ENCODE results near the gene C4orf50. TPM values are rescaled to one million over a fixed set of nuclear protein-coding genes. Genes with fewer than 3 reads are reported as not detected.

Gene C4orf50
- total and polyA plus RNA-seq, 4 donors: under 0.01 to 0.17 TPM; not detected in 2

GRCh38 chr4:6032249-6033244, 14.3 kb upstream of the C4orf50 start (continued):
- TF ChIP-seq, protein P1, sequence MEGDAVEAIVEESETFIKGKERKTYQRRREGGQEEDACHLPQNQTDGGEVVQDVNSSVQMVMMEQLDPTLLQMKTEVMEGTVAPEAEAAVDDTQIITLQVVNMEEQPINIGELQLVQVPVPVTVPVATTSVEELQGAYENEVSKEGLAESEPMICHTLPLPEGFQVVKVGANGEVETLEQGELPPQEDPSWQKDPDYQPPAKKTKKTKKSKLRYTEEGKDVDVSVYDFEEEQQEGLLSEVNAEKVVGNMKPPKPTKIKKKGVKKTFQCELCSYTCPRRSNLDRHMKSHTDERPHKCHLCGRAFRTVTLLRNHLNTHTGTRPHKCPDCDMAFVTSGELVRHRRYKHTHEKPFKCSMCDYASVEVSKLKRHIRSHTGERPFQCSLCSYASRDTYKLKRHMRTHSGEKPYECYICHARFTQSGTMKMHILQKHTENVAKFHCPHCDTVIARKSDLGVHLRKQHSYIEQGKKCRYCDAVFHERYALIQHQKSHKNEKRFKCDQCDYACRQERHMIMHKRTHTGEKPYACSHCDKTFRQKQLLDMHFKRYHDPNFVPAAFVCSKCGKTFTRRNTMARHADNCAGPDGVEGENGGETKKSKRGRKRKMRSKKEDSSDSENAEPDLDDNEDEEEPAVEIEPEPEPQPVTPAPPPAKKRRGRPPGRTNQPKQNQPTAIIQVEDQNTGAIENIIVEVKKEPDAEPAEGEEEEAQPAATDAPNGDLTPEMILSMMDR (IDR thresholded peaks at IDR 0.05; ENCODE audit: low read depth, low read length, missing input control): peak; percentile 32
- TF ChIP-seq YY1 (IDR thresholded peaks at IDR 0.05): no peak
- no peak for TF ChIP-seq GABPA (IDR thresholded peaks at IDR 0.05 in 1 of 2, conservative IDR thresholded peaks at IDR 0.05 in 1 of 2)
- TF ChIP-seq FOXA1 (IDR thresholded peaks at IDR 0.05): no peak
- TF ChIP-seq EGR1 (IDR thresholded peaks at IDR 0.05; ENCODE audit: low read depth in 2 of 2): no peak

DNA sequence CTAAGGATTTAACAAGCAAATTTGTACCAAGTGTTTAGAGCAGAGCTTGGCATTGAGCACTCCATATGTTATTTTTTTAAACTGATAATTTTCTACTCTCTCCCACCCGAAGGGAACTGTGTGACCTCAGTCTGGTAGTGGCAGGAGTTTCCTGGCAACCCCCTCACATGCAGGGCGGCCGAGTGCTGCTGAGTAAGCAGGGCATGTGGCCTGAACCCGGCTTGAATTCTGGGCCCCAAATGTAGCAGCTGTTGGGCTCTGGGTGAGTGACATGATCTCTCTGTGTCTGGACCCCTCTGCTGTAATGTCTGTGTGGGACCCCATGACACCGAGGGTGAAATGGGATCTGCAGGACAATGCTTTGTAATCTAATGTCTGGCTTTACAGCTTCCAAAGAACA, 13.6 kb upstream of the C4orf50 start:
- no peak overlapping the region for H3K4me3 ChIP-seq (ENCODE audit: low read depth in 1 of 3, low read length in 3 of 3)
- WGBS: 67% methylated on average over 5 of the region's 5 CpGs
- H3K4me1 ChIP-seq (ENCODE audit: control insufficient read depth in 4 of 4, insufficient read depth in 4 of 4, low read length in 3 of 4): no peaks in the 10 kb centered on the region
- TF ChIP-seq YY1 (IDR thresholded peaks at IDR 0.05) (no peak), FOXA1 (IDR thresholded peaks at IDR 0.05) (no peak), ZBTB33 (IDR thresholded peaks at IDR 0.05) (no peak), FOXA2 (IDR thresholded peaks at IDR 0.05) (no peak)
- no peak overlapping the region for H3K27ac ChIP-seq (ENCODE audit: low read depth in 1 of 2, low read length in 2 of 2)
- H3K36me3 ChIP-seq (ENCODE audit: control insufficient read depth in 4 of 4, insufficient read depth in 3 of 4, low read depth in 1 of 4, low read length in 3 of 4): no peaks in the 10 kb centered on the region
- H3K27me3 ChIP-seq (ENCODE audit: control insufficient read depth in 4 of 4, insufficient read depth in 4 of 4, low read length in 3 of 4): no peaks in the 10 kb centered on the region
- no peak for DNase-seq (ENCODE audit: low spot score)
- H3K9ac ChIP-seq (ENCODE audit: low read depth in 1 of 2, low read length in 2 of 2): no peak overlapping the region
- no peaks in the 10 kb centered on the region for H3K9me3 ChIP-seq (ENCODE audit: control insufficient read depth in 4 of 4, low read length in 3 of 4)

DNA sequence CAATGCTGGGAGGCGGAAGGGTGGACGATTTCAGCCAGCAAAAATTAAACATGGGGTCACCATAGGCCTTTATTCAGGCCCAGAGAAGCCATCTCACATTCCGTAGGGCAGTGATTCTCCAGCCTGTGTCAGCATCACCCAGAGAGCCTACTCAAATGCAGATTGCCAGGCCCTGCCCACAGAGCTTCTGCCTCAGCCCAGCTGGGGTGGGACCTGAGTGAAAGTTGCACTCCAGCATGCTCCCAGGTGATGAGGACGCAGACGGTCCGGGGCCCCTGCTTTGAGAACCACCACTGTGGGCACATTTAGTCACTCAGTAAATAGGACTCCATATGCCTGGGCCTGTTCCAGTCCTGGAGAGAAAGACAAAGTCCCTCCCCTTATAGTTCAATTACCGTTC, 12.4 kb upstream of the C4orf50 start:
- no peak overlapping the region for H3K4me3 ChIP-seq (ENCODE audit: low read depth in 1 of 3, low read length in 3 of 3)
- no peak overlapping the region for H3K27ac ChIP-seq (ENCODE audit: low read depth in 1 of 2, low read length in 2 of 2)
- TF ChIP-seq HNF4G (IDR thresholded peaks at IDR 0.05) (no peak), ATF3 (IDR thresholded peaks at IDR 0.05) (no peak), ZBTB33 (IDR thresholded peaks at IDR 0.05) (no peak), JUND (IDR thresholded peaks at IDR 0.05) (no peak), FOXA2 (IDR thresholded peaks at IDR 0.05) (no peak), YY1 (IDR thresholded peaks at IDR 0.05) (no peak), FOXA1 (IDR thresholded peaks at IDR 0.05) (no peak), EGR1 (IDR thresholded peaks at IDR 0.05; ENCODE audit: low read depth in 2 of 2) (no peak), RAD21 (IDR thresholded peaks at IDR 0.05) (no peak)
- TF ChIP-seq, protein P2, sequence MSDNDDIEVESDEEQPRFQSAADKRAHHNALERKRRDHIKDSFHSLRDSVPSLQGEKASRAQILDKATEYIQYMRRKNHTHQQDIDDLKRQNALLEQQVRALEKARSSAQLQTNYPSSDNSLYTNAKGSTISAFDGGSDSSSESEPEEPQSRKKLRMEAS (IDR thresholded peaks at IDR 0.05): no peak
- TF ChIP-seq, protein P1 (IDR thresholded peaks at IDR 0.05; ENCODE audit: low read depth, low read length, missing input control): no peak
- no peaks in the 10 kb centered on the region for H3K27me3 ChIP-seq (ENCODE audit: control insufficient read depth in 4 of 4, insufficient read depth in 4 of 4, low read length in 3 of 4)
- 86% methylated on average over 7 of the region's 7 CpGs for WGBS
- DNase-seq (ENCODE audit: low spot score): no peak
- no peaks in the 10 kb centered on the region for H3K9me3 ChIP-seq (ENCODE audit: control insufficient read depth in 4 of 4, low read length in 3 of 4)
- no peaks in the 10 kb centered on the region for H3K4me1 ChIP-seq (ENCODE audit: control insufficient read depth in 4 of 4, insufficient read depth in 4 of 4, low read length in 3 of 4)
- no peak overlapping the region for H3K9ac ChIP-seq (ENCODE audit: low read depth in 1 of 2, low read length in 2 of 2)
- no peaks in the 10 kb centered on the region for H3K36me3 ChIP-seq (ENCODE audit: control insufficient read depth in 4 of 4, insufficient read depth in 3 of 4, low read depth in 1 of 4, low read length in 3 of 4)
